HUDEP-2 (cell line): ENCODE data around the gene DAPK2.
"Not testable (repeated sequence)": the region's sequence is repeated elsewhere in the genome, so short reads cannot be mapped to it uniquely, and the experiment has no call there.

Source experiments
- DNase-seq, 76 experiments: peaks; one replicate each; lab custom pipeline; 2025; ENCODE audit not compliant: unreplicated experiment in 76 of 76; lab: John Stamatoyannopoulos, UW

The DAPK2 gene

DNA sequence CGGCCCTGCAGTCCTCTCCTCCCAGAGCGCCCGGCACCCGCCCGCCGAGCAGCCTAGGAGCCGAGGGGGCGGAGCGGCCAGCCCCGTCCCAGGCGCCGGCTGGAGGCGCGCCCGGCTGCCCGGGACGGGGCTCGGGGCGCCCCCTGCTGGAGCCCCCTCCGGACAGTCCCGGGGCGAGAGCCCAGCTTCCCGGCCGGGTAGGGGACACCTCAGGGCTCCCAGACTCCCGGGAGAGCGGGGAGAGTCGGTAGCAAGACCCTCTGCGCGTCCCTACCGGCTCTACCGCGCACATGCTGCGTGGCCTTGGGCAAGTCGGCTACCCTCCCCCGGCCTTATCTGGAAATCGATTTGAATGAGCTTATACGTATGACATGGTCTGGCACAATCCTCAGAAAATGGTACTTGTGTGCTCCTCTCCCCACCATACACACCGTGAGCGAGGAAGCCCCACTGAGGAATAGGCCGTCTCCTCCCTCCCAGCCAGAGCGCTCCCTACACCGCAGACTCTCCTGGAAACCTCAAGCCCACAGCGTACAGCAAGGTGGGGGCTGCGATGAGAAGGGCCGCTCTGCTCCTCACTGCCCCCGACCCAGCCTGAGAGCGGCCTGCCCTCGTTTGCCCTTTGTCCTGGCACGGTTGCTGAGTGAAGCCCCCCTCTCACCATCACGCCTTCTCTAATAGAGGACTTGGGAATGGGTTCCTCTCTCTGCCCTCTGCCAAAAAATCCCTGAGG lies at the start of gene DAPK2:
Gene DAPK2, minus strand, starts transcription at position 65 of the 733 bp plus-strand sequence. CDS start 6,224 bp downstream, outside the sequence.
- peak in 54 of 76 experiments; percentile 4 to 65 (median 41) for DNase-seq

DNA sequence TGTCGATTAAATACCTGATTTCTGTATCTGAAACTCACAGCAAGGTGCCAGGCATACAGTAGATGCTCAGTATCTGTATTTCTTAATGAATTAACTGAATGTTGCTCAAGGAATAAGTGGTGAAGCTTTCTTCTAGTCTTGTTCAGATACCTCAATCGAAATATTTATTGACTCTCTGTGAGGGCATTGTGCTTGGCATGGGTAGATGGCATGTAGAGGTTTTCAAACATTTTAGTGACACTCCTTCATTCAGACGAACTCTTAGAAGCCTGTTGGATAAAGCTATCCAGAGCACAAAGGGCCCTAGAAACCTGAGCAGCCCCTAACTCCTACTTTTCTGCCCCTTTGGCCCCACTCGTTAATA lies 49.1 kb upstream of the DAPK2 start:
- DNase-seq, result peak in 1 of 76 experiments; percentile 52

DNA sequence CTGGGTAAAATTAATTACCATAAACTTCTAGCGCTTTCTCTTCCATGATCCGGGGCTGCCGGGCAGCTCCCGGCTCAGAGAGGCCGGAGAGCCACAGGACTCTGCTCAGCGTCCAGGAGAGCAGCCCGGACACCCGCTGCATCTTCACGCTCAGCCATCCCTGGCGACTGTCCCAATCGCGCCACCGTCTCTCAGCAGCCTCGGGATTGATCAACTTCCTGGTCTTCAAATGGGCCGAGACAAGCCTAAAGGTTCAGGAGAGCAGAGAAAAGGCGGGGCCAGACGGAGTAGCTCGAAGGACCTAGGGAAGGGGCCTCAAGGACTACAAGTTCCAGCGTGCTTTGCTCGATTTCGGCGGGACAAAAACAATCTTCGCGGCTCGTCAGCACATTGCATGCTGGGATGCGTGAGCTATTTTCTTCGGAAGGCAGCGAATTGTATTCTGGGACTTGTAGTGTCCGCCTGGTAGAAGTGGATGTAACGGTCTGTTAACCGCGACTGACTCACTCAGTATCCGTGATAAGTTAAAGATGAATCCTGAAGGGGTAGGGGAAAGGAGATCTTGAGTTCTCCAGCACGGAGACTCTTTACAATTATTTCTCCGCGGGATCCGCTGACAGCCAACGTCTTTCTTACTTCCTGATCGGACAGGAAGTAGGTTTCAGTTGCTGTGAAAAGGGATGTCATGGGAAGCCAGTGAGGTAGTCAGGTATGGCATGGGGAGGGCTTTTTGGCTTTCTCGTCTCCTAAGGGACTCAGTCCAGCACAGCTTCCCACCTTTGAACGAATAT lies 47.5 kb upstream of the DAPK2 start, which contains the start of gene CIAO2A:
Gene CIAO2A, minus strand, starts transcription at position 212 of the 791 bp plus-strand sequence. Its CDS starts 70 bp downstream, at position 142.
- peak; percentile 16 to 99 (median 95) for DNase-seq

DNA sequence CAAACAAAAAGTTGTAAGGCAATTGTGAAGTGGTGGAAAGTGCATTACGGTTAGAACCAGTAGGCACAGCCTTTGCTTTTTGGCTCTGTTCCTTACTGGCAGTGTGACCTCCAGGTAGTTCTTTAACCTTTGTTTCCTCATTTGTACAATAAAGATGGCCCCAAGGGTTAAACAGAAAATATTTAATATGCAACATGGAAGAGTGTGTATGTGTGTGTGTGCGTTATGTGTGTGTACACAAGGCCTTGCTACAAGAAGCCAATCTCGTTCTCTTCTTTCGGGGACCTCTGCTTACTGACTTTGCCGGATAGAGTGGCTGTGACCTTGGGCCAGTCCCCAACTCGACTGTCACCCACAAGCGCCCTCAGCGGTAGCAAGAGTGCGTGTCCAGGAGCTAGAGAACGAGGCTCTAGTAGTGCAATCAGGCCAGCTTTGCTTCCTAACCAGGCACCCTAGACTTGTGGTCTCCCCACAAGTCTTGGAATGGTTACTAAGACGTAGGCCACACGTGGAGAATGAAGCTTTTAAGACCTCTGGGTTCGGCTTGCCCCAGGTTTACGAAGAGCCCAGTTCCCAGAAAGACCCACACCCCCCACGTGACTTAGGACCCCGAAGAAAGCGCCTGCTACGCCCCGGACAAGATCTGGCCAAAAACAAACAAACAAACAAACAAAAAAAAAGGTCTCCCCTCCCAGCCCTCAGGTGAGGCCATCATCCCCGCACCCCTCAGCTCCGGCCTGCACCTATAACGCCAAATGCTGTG lies 46.8 kb upstream of the DAPK2 start:
- peak in 69 of 76 experiments; percentile 17 to 72 (median 52) for DNase-seq

DNA sequence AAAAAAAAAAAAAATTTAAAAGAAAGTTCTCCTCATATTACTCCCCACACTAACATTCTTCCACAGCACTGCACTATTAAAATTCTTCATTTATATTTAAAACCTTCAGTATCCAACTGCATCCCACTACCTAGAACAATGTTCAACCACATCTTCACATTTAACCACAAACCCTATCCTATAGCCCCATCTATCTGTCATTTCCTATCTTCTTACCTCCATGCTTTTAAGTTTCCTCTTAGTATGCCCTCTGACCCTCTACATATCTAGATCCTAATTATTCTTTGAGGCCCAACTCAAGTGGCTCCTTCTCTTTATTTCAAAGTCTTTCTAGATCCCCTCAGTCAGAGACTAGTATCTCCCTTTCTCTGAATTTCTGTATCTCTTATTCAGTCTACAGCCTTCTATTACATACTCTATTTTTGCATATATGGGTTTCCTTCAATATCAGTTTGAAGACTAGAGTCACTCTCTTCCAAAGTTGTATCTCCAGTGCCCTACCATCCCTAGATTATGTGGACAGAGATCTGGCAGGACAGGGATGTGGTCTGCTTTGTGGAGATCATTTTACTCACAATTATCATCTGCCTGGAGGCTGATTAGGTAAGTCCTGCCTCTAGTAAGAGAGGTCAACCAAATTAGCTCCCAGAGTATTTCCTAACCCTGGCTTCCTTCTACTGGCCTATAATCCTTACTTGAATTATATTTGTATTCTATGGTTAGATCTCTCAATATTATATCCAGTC lies 46.0 kb upstream of the DAPK2 start:
- peak in 3 of 76 experiments; percentile 6 to 32 (median 12) for DNase-seq

DNA sequence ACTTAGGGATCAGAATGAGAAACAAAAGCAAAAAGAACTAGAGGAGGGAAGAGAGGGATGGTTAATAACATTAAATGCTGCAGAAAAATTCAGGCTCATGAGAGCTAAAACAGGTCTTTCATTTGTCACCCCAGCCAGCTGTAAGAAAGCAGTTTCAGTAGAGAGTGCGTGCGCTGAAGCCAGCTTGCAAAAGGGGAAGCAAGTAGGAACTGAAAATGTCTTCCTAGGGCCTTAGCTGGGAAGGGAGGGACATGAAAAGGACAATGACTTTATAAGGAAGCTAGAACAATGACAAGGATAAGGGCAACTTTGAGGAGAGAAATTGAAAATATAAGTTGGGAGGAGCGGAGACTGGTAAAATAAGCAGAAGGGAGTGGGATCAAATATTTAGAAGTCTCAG lies 44.2 kb upstream of the DAPK2 start:
- DNase-seq, result no peak

DNA sequence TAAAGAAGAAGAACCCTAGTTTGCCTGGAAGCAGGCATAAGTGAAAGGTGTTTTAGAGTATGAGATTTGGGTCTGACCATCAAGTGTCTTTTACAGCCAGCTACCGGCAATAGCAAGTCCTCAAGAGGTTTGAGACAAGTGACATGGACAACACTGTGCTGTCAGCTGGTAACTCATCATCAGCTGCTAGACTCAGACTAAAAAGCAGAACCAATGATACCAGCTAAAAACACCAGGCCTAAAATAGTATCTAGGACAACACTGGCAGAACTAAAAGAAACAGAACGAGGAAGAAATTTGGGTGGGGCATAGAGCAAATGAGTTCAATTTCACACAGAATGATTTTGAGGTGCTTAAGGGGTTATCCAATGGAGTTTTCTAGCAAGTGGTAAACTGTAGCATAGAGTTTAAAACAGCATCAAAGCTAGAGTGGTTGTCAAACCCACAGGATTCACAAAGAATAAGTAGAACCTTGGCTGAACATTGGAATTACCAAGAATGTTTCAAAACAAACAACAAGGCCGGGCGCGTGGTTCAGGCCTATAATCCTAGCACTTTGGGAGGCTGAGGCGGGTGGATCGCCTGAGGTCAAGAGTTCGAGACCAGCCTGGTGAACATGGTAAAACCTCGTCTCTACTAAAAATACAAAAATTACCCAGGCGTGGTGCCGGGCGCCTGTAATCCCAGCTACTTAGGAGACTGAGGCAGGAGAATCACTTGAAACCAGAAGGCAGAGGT lies 43.4 kb upstream of the DAPK2 start:
- DNase-seq, result no peak

DNA sequence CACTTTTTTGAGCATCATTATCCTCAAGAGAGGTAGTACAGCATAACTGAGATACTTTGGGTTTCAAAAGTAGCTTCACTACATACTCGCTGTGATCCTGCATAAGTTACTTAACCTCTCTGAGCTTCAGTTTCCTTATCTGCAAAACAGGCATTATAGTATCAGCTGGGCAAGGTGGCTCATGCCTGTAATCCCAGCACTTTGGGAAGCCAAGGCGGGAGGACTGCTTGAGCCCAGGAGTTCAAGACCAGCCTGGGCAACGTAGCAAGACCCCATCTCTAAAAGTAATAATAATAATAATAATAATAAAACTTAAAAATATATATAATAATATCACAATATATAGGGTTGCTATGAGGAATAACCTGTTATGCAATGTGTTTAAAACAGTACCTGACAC lies 36.5 kb upstream of the DAPK2 start:
- DNase-seq, result no peak

DNA sequence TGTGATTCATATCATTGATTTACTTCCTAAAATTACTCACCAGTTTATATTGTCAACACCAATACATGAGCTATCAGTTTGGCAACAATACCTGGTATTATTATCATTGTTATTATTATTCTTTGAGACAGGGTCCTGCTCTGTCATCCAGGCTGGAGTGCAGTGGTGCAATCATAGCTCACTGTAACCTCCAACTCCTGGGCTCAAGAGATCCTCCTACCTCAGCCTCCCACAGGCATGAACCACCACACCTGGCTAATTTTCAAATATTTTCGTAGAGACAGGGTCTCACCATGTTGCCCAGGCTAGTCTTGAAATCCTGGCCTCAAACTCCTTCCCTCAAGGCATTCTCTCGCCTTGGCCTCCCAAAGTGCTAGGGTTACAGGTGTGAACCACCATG lies 27.2 kb upstream of the DAPK2 start:
- not testable (repeated sequence) for DNase-seq

DNA sequence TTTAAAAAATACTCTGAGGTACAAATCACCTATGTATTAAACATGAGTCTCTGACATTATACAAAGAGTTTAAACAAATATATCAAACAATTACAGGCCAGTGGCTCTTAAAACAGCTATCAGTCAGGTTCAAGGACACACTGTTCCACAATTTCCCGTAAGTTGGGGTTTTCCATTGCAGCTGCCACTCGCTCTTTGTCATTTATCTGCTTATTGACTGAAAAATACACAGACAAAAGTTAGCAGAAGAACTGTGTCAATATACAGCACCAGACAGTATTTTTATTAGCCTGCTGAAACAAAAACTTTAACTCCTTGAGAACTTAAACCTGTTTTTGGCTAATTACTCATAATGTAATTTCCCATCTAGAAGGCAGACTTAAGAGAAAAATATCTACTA lies 26.5 kb upstream of the DAPK2 start:
- DNase-seq, result no peak

DNA sequence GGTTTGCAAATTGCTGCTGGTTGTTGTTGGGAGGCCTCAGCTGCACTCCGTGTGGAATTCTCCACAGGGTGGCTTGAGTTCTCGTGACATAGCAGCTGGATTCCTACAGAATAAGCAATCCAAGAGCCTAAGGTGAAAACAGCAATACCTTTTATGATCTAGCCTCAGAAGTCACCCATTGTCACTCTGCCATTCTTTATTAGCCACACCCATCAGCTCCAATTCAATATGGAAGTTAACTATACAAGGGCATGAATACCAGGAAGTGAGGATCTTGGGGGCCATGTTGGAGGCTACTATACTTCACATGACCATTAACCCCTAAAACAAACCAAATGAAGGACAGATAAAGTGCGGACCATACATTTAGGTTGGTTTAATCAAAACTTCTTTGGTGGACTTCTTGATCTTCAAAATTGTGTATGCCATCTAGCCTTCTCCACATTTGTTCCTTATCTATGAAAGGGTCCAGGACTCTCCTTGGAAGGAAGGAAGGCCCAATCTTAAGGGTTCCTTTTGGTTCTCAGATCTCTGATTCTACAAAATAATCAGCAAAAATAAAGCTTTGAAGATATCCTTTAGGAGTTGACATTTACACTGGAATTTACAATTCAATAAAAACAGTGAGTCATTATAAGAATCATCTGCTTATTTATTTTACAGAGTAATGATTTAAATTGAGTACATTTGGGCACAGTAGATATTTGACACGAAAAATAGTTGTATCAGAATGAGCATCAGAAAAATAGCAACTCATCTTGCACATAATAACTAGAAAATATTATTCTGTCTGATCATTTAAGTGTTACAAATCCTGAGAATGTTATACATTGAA lies 25.9 kb upstream of the DAPK2 start:
- DNase-seq, result no peak

DNA sequence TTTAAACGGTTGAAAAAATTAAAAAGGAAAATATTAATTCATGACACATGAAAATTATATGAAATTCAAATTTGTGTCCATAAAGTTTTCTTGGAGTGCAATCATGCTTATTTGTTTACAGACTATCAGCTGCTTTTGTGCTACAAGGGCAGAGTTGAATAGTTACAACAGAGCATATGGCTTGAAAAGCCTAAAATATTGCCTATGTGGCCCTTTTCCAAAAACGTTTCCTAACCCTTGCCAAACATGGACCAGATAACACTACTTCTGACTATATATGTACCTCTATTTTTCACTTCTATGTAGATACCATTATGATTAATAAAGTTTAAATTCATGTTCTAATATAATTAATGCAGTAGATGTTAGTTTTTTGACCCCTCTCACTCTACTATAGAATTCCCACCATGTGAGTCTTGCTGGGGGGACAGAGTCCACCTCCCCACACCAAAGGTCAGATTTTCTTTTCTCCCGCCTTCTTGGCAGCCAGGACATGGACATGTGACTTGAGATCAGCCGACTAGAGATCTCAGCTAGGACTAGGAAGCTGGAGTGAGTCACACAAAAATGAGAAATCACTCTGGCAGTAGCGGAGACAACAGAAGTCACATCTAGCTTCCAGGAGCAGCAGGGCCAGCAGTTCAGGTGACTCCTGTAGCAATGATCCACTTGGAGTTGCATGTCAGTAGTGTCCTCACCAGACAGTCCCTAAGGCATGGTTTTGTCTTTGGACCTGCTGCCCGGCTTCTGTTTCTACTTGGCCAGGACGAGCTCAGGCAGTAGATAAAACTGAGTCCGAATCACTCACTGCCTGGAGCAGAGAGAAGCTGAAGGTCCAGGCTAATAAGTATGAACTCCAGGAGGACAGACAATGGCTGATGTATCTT lies 24.9 kb upstream of the DAPK2 start:
- peak in 45 of 76 experiments; percentile 3 to 69 (median 19) for DNase-seq

DNA sequence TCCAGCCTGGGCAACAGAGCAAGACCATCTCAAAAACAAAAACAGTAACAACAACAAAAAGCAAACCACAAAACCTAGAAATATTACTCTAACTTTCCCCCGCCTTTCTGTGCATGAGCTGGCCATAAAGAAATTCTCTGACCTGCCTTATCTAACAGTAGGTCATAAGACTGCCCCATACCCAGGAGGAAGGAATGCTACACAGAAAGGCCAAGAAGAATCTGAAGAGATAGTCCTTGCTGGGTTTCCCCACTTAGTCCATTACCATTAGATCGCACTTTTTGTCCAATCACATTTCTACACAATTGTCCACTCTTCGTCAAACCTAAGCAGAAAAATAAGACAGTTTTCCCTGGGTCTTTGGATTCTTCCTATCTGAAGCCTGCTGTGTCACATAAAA lies 23.8 kb upstream of the DAPK2 start:
- peak in 1 of 76 experiments; percentile 4 for DNase-seq

DNA sequence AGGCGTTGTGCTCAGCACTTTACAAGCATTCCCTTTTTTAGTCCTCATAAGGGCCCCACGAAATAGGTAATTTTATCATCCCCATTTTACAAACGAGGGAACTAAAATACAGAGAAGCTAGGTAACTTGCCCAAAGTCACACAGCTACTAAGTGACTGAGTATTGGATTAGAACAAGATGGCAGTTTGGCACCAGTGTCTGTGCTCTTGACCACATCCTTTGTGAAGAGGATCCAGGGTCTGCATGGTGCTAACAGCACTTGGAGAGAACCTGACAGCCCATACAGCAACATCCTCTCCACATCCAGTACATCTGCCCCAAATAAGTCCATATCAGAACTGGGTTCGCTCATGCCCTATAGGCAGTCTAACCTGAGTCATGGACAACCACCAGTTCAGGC lies 21.8 kb upstream of the DAPK2 start:
- DNase-seq, result no peak

DNA sequence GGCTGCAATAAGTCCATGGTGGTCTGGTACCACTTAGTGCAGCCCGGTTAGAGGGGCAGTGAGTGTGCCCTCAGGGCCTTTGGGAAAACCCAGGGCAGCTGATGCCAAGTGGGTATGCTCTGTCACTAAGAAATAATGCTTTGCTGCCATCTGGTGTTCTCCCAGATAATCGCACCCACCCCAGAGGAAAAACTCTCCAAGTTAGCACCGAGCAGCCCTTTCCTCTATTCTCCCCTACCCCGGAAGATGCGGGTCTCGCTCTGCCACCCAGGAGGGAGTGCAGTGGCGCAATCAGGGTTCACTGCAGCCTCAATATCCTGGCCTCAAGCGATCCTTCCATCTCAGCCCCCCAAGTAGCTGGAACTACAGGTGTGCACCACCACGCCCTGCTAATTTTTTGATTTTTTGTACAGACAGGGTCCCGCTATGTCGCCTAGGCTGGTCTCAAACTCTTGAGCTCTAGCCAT lies 21.3 kb upstream of the DAPK2 start:
- peak in 52 of 76 experiments; percentile 3 to 67 (median 38) for DNase-seq

DNA sequence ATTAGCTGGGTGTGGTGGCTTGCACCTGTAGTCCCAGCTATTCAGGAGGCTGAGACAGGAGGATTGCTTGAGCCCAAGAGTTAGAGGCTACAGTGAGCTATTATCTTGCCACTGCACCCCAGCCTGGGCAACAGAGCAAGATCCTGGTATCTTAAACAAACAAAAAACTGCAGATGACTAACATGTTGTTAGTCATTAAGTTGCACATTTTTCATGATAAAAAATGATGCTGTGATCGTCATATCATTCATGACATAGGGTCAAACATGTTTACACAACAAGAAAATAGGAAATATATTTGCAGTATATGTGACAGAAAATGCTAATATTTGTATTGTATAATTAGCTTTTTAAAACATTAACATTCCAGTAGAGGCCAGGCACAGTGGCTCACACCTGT lies 20.2 kb upstream of the DAPK2 start:
- no peak for DNase-seq

DNA sequence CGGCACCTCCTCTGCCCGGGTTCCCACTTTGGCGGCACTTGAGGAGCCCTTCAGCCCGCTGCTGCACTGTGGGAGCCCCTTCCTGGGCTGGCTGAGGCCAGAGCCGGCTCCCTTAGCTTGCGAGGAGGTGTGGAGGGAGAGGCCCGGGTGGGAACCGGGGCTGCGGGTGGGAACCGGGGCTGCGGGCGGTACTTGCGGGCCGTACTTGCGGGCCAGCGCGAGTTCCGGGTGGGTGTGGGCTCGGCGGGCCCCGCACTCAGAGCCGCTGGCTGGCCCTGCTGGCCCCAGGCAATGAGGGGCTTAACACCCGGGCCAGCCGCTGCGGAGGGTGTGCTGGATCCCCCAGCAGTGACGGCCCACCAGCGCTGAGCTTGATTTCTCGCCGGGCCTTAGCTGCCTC lies 14.4 kb upstream of the DAPK2 start:
- no peak for DNase-seq

DNA sequence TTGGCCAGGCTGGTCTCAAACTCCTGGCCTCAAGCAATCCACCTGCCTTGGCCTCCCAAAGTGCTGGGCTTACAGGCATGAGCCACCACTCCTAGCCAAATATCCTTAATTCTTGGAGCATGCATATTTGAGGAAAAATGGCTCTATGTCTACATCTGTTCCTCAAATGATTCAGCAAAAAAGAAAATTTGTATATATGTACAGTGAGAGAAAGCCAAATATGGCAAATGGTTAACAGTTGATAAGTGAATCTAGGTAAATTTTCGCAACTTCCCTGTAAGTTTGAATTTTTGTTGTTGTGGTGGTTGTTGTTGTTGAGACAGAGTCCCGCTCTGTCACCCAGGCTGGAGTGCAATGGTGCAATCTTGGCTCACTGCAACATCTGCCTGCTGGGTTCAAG lies 12.8 kb upstream of the DAPK2 start:
- DNase-seq, result not testable (repeated sequence)
